Activated CD8-positive, alpha-beta memory T cell treated with anti-CD3 and anti-CD28 coated beads for 36 hours (primary cell): ENCODE data around the gene SFN. TPM values are rescaled to one million over a fixed set of nuclear protein-coding genes. Genes with fewer than 3 reads are reported as not detected.
"Not testable (repeated sequence)": the region's sequence is repeated elsewhere in the genome, so short reads cannot be mapped to it uniquely, and the experiment has no call there.

Source experiments
- CTCF ChIA-PET: fragments of 350-600 bp; sonication (Branson Sonifier 250); formaldehyde crosslinking; loops from one replicate; lab custom pipeline; 2021; ENCODE audit warnings: antibody characterized with exemption; lab: Charles Lee
- POLR2A ChIA-PET: fragments of 350-600 bp; sonication (Branson Sonifier 250); formaldehyde crosslinking; loops from one replicate; lab custom pipeline; 2021; ENCODE audit warnings: antibody characterized with exemption; lab: Charles Lee
- total RNA-seq, 2 experiments: library from RNA; stranded (reverse); gene quantifications; one replicate each; pipeline ENCODE4 v1.2.3, GENCODE V29; 2021

Gene SFN
- total RNA-seq, 2 experiments from 2014 or later = 0.21 to 0.27 TPM

GRCh38 chr1:26833432-26834405, 29.2 kb upstream of the SFN start:
- CTCF ChIA-PET = interaction anchor here (0.9 to 4.1 kb wide), 8 partner anchors 13 to 250 kb away, joined by 3 to 13 read pairs (median 3); no protein-coding TSS in a partner anchor
- POLR2A ChIA-PET = interaction anchor here (0.6 to 1.4 kb wide), 3 partner anchors 29 to 136 kb away, joined by 3 read pairs; partner anchors contain the start of gene SFN

DNA sequence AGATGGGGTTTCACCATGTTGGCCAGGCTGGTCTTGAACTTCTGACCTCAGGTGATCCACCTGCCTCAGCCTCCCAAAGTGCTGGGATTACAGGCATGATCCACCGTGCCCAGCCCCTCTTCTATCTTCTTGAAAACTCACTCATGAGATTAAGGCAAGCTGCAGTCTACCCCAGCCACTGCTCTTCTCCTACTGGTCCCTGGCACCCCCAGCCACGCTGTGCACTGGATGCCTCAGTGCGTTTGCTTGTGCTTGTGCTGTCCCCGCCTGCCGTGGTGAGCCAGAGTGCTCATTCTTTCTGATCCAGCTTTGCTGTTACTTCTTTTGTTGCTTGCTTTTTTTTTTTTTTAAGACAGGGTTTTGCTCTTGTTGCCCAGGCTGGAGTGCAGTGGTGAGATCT, 25.3 kb upstream of the SFN start:
- POLR2A ChIA-PET = interaction anchor here (0.5 to 2.4 kb wide), 2 partner anchors 10 to 28 kb away, joined by 3 to 13 read pairs; no protein-coding TSS in a partner anchor

GRCh38 chr1:26838474-26839338, 24.2 kb upstream of the SFN start:
- CTCF ChIA-PET = interaction anchor here (0.7 to 1.8 kb wide), 6 partner anchors 10 to 240 kb away, joined by 3 to 8 read pairs (median 4); no protein-coding TSS in a partner anchor

More for the DNA sequence above, 25.3 kb upstream of the SFN start:
- CTCF ChIA-PET = interaction anchor here (0.7 to 1.8 kb wide), 3 partner anchors 11 to 239 kb away, joined by 3 to 8 read pairs (median 6); no protein-coding TSS in a partner anchor

GRCh38 chr1:26839339-26839722, 23.6 kb upstream of the SFN start:
- POLR2A ChIA-PET = interaction anchor here (0.7 to 2.4 kb wide), 2 partner anchors 11 to 26 kb away, joined by 3 to 13 read pairs; no protein-coding TSS in a partner anchor
- CTCF ChIA-PET = interaction anchor here (0.7 to 1.8 kb wide), 3 partner anchors 10 to 237 kb away, joined by 3 to 8 read pairs (median 4); no protein-coding TSS in a partner anchor

More at GRCh38 chr1:26838474-26839338, 24.2 kb upstream of the SFN start:
- POLR2A ChIA-PET = interaction anchor here (0.6 to 2.4 kb wide), 3 partner anchors 10 to 27 kb away, joined by 3 to 13 read pairs (median 4); no protein-coding TSS in a partner anchor

- CTCF ChIA-PET = no interaction called here
- POLR2A ChIA-PET = interaction anchor here (0.7 kb wide), 1 partner anchor 11 kb away, joined by 3 read pairs; no protein-coding TSS in a partner anchor
Observed at GRCh38 chr1:26839779-26840178, 23.2 kb upstream of the SFN start.

- CTCF ChIA-PET = interaction anchor here (0.6 to 0.9 kb wide), 4 partner anchors 12 to 49 kb away, joined by 3 to 4 read pairs (median 3); no protein-coding TSS in a partner anchor
- POLR2A ChIA-PET = no interaction called here
Observed at GRCh38 chr1:26844424-26845196, 18.3 kb upstream of the SFN start.

GRCh38 chr1:26847826-26848225, 15.1 kb upstream of the SFN start:
- POLR2A ChIA-PET = interaction anchor here (0.7 kb wide), 1 partner anchor 10 kb away, joined by 3 read pairs; no protein-coding TSS in a partner anchor
- CTCF ChIA-PET = not testable (repeated sequence)

DNA sequence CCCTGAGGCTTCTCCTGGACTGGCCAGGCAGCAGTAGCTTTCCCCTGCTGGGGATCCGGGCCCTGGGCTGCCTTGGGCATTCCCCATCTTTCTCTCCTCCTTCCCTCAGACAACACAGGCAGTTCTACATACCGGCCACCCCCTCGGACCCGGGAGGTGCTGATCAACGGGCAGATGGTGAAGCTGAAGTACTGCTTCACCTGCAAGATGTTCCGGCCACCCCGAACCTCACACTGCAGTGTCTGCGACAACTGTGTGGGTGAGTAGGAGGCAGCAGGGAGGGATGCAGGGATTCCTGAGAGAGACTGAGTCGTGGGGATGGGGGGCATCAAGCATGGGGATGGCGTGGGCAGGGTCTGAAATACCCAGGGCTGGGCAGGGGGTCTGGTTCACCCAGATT, 14.4 kb upstream of the SFN start:
- ChIA-PET CTCF (interaction anchor here (1.4 to 2.6 kb wide), 3 partner anchors 10 to 17 kb away, joined by 4 to 8 read pairs (median 8); no protein-coding TSS in a partner anchor), POLR2A (no interaction called here)

DNA sequence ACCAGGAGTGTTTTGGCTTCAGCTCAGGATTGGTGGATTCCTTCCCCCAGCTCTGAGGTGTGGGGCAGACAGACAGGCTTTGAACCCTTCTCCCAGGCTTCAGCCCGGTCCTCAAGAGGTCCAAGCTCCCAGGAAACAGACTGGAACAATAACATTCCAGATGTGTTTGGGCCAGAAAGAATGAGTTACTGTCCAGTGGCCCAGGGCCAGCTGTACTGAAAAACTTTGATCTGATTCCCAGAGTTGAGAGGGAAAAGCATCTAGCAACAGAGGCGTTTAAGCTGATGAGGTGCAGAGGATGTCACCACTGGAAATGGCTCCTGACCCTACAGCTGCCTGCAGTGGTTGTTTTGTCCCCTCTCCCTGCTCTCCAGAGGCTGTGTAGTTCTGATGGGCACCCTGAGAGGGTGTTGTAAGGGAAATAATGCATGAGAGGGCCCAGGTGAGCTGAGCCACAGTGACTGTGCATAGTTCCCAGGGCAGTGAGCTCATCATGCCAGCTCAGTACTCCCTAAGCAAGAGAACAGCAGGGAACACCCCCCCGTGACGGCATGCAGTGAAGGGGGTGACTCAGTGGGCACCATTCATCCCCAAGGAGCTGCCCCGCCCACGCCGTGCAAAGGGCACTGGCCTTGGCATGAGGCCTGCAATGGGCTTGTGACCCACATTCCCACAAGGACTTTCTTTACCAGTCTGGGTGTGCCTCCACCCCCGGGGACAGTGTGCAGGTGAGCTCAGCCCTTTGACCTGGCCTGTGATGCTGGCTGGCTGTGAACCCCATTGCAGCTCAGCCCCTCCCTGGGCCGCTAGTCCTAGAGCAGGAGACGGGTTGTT, 13.8 kb upstream of the SFN start:
- ChIA-PET CTCF (interaction anchor here (1.4 to 2.6 kb wide), 3 partner anchors 11 to 16 kb away, joined by 4 to 8 read pairs (median 8); no protein-coding TSS in a partner anchor), POLR2A (no interaction called here)

DNA sequence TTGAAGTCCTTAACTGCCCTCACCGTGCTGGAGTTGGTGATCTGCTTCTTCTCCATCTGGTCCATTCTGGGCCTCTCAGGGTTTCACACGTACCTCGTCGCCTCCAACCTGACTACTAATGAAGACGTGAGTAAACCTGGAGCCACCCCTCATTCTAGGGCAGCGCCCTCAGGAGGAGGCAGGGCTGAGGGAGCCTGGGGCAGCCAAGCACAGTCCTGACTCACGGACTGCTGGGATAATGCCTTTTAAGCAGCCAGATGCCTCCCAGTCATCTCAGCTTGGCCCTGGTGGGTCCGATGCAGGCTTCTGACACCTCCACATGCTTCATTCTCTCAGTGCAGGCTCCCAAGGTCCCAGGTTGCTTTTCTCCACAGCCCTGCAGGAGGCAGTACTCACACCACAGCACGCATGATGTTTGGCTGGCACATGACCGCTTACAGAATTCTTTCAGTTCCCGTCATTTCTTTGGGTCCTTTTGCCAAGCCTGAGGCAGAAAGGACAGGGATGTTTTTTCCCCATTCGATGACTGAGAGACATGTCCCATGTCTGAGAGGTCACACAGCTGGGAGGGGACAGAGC, 11.8 kb upstream of the SFN start:
- ChIA-PET CTCF (interaction anchor here (0.9 to 2.6 kb wide), 4 partner anchors 12 to 40 kb away, joined by 3 to 8 read pairs (median 3); partner anchors contain the start of gene SFN), POLR2A (no interaction called here)

- ChIA-PET CTCF (no interaction called here), POLR2A (no interaction called here)
Observed at GRCh38 chr1:26852701-26853100, 10.2 kb upstream of the SFN start.

DNA sequence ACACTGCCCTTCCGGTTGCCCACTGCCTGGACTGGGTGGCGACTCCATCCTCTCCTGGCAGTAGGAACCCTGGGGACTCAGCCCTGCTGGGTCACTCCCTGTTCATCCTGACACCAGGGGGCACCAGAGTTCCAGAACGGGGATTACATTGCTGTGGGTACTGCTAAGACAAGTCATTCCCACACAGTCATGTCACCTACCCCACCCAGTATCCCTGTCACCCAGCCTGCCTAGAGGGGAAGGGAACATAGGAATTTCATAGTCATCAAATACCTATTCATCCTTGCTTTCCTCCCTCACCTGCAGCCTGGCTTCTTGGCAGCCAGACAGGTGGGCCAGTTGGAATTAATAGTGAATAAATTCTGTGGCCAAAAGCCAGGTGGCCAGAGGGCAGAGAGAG, 9.8 kb upstream of the SFN start:
- ChIA-PET POLR2A (no interaction called here), CTCF (interaction anchor here (1.1 kb wide), 1 partner anchor 11 kb away, joined by 3 read pairs; no protein-coding TSS in a partner anchor)

DNA sequence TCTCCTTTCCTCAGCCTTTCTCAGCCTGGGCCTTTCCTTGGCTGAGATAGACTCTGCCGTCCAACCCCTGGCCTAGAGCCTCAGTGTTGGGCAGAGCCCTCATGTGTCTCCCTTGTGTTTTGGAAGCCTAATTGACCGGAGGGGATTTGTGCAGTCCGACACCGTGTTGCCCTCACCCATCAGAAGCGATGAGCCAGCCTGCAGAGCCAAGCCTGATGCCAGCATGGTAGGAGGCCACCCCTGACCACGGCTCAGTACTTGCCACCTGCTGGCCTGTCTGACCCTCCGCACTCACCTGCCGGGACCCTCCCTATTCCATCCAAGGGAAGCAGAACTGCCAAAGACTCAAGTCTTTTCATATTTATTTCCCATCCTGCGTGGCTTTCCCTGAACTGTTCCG, 9.3 kb upstream of the SFN start:
- POLR2A ChIA-PET = no interaction called here
- CTCF ChIA-PET = interaction anchor here (0.9 to 2.1 kb wide), 3 partner anchors 12 to 31 kb away, joined by 3 to 8 read pairs (median 3); no protein-coding TSS in a partner anchor

DNA sequence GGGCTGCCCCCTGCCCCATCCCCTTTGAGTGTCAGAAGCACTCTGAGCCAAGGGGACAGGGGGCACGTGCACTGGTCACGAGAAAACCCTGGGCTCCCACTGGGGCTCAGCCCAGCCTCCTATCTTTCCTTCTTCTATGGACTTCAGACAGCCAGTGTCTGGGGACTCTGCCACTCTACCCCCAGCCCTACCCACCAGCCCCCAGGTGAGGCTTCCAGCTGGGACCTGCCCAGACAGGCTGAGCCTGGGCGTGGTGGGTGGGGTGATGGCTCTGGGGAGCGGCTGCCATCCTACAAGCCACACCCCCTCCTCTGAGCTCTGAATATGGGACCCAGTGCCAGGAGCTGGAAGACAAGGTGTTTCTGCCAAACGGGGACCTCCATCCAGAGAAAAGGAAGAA, 8.0 kb upstream of the SFN start:
- CTCF ChIA-PET = interaction anchor here (2.1 kb wide), 1 partner anchor 11 kb away, joined by 8 read pairs; no protein-coding TSS in a partner anchor
- POLR2A ChIA-PET = no interaction called here

GRCh38 chr1:26855636-26856035, 7.3 kb upstream of the SFN start:
- ChIA-PET CTCF (interaction anchor here (0.9 to 2.1 kb wide), 2 partner anchors 10 to 46 kb away, joined by 3 to 8 read pairs; no protein-coding TSS in a partner anchor), POLR2A (interaction anchor here (1.6 kb wide), 1 partner anchor 10 kb away, joined by 6 read pairs; no protein-coding TSS in a partner anchor)

DNA sequence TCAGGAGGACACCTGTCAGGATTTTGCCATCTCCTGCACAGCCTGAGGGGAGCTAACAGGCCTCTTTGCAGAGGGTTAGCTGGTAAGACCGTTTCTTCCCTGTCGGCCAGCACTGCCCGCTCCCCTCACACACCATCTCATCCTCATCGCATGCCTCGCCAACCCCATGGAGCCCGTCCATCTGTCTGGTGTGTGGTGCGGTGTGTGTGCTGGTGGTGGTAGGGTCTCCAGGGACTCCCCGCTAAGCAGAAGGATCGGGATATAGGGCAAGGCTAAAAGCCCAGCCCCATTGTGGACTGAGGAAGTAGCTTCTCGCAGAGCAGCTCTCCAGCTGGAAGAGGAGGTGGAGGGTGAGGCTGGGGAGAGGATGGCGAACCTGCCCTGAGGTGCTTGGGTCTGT, 6.8 kb upstream of the SFN start:
- CTCF ChIA-PET = interaction anchor here (0.8 to 0.9 kb wide), 2 partner anchors 21 to 46 kb away, joined by 3 read pairs; no protein-coding TSS in a partner anchor
- POLR2A ChIA-PET = interaction anchor here (1.6 kb wide), 1 partner anchor 9 kb away, joined by 6 read pairs; no protein-coding TSS in a partner anchor
